Measurements from ENCODE around the gene CCDC116. TPM values are rescaled to one million over a fixed set of nuclear protein-coding genes. Genes with fewer than 3 reads are reported as not detected.

The CCDC116 gene
- total and polyA plus RNA-seq, 2 experiments from 2014 or later = 0.14 TPM; not detected in 1

DNA sequence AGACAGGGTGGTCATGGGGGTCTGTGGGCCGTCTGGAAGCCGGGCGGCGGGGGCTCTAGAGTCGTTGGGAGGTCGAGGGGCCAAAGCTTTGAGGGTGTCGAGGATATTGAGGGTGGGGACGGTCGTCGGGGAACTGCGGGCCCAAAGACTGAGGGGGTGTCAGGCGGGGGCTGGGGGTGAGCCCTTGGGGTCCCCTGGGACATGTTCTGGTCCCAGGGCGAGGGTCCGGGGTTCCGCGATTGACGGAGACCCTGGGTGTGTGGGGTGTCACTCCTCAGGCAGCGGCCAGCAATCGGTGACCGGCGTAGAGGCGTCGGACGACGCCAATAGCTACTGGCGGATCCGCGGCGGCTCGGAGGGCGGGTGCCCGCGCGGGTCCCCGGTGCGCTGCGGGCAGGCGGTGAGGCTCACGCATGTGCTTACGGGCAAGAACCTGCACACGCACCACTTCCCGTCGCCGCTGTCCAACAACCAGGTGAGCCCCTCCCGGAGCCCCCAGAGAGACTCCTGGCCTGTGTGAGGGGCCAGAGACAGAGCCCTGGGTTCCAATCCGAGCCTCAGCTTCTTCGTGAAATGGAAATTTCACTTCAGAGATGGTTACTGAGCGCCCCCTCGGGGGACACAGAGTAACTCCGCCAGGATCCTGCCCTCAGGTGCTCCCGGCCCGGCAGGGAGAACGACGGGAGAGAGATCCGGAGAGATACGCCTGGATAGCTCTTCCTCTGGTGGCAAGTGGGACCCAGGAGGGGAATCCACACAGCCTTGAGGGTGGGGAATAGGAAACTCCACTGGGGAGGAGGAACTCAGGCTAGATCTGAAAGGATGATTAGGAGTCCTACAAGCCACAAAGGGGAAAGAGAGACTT, 10.3 kb downstream of the CCDC116 start:
- Histone ChIP-seq H3K4me1 (ENCODE audit: insufficient read depth) (peaks cover 7% of the 10 kb centered on the region; the same call in 1 of the 2 replicates), H4K20me1 (replicated peaks; ENCODE audit: insufficient read depth) (peaks cover 5% of the 10 kb centered on the region; the same call in 1 of the 2 replicates), H2AFZ (peak overlapping the region; percentile 80), H3K4me2 (peak overlapping the region; percentile 89), H3K36me3 (ENCODE audit: insufficient read depth) (no peaks in the 10 kb centered on the region), H3K27me3 (ENCODE audit: insufficient read depth) (peaks cover 8% of the 10 kb centered on the region), H3F3A (replicated peaks; ENCODE audit: low read depth) (peaks cover 15% of the 10 kb centered on the region), H3K27ac (ENCODE audit: low read depth) (no peak overlapping the region), H3K79me2 (replicated peaks; ENCODE audit: insufficient read depth) (no peaks in the 10 kb centered on the region), H3K4me3 (peak overlapping the region; percentile 90), H3K9me2 (ENCODE audit: insufficient read depth) (no peaks in the 10 kb centered on the region)
- DNase-seq (ENCODE audit: low spot score) (peak; percentile 94), ATAC-seq (peak; percentile 43)
- H3K9me3 Mint-ChIP-seq = no peaks in the 10 kb centered on the region
- H3K4me3 Mint-ChIP-seq = peak overlapping the region; percentile 84
- peaks cover 17% of the 10 kb centered on the region for H3K27me3 Mint-ChIP-seq (ENCODE audit: insufficient read depth, low read depth, poor library complexity)
- no peak overlapping the region for H3K27ac Mint-ChIP-seq
- peaks cover 21% of the 10 kb centered on the region for H3K36me3 Mint-ChIP-seq (ENCODE audit: low read depth)
- H3K4me1 Mint-ChIP-seq = peaks cover 17% of the 10 kb centered on the region
- no peak for TF ChIP-seq EZH2 (IDR thresholded peaks at IDR 0.05; ENCODE audit: low read depth, unreplicated experiment)
- TF ChIP-seq ZNF331 (CRISPR knock-in tag; IDR thresholded peaks at IDR 0.05; ENCODE audit: low read depth) = peak; percentile 12; the same call in 1 of the 2 replicates
- TF ChIP-seq, protein P1, sequence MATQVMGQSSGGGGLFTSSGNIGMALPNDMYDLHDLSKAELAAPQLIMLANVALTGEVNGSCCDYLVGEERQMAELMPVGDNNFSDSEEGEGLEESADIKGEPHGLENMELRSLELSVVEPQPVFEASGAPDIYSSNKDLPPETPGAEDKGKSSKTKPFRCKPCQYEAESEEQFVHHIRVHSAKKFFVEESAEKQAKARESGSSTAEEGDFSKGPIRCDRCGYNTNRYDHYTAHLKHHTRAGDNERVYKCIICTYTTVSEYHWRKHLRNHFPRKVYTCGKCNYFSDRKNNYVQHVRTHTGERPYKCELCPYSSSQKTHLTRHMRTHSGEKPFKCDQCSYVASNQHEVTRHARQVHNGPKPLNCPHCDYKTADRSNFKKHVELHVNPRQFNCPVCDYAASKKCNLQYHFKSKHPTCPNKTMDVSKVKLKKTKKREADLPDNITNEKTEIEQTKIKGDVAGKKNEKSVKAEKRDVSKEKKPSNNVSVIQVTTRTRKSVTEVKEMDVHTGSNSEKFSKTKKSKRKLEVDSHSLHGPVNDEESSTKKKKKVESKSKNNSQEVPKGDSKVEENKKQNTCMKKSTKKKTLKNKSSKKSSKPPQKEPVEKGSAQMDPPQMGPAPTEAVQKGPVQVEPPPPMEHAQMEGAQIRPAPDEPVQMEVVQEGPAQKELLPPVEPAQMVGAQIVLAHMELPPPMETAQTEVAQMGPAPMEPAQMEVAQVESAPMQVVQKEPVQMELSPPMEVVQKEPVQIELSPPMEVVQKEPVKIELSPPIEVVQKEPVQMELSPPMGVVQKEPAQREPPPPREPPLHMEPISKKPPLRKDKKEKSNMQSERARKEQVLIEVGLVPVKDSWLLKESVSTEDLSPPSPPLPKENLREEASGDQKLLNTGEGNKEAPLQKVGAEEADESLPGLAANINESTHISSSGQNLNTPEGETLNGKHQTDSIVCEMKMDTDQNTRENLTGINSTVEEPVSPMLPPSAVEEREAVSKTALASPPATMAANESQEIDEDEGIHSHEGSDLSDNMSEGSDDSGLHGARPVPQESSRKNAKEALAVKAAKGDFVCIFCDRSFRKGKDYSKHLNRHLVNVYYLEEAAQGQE (IDR thresholded peaks at IDR 0.05; ENCODE audit: unreplicated experiment) = no peak
- TF ChIP-seq, protein P2, sequence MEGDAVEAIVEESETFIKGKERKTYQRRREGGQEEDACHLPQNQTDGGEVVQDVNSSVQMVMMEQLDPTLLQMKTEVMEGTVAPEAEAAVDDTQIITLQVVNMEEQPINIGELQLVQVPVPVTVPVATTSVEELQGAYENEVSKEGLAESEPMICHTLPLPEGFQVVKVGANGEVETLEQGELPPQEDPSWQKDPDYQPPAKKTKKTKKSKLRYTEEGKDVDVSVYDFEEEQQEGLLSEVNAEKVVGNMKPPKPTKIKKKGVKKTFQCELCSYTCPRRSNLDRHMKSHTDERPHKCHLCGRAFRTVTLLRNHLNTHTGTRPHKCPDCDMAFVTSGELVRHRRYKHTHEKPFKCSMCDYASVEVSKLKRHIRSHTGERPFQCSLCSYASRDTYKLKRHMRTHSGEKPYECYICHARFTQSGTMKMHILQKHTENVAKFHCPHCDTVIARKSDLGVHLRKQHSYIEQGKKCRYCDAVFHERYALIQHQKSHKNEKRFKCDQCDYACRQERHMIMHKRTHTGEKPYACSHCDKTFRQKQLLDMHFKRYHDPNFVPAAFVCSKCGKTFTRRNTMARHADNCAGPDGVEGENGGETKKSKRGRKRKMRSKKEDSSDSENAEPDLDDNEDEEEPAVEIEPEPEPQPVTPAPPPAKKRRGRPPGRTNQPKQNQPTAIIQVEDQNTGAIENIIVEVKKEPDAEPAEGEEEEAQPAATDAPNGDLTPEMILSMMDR (conservative IDR thresholded peaks at IDR 0.05; ENCODE audit: low read depth in 2 of 2) = peak; percentile 67 to 68
- no peak for TF ChIP-seq NANOG (IDR thresholded peaks at IDR 0.05; ENCODE audit: borderline replicate concordance)
- no peak for TF ChIP-seq STAT1 (IDR thresholded peaks at IDR 0.05; ENCODE audit: unreplicated experiment)

Measured in GM23338 (cell line).